Heart right ventricle (tissue), 16 donors: ENCODE results near the gene NSD2. TPM values are rescaled to one million over a fixed set of nuclear protein-coding genes. Genes with fewer than 3 reads are reported as not detected.
"Not testable (repeated sequence)": the region's sequence is repeated elsewhere in the genome, so short reads cannot be mapped to it uniquely, and the experiment has no call there.

Experiments
- ATAC-seq, 8 donors: fragments of 200-7000 bp; cut with Tn5 transposase; one replicate each; pipeline ENCODE4 v1.9.1; 2020; ENCODE audit warnings: mild to moderate bottlenecking in 8 of 8, moderate library complexity in 8 of 8, moderate number of reproducible peaks in 1 of 8
- DNase-seq, 2 donors: peaks; one replicate each; pipeline ENCODE4 v3.0.0-alpha.2; 2020
- H3K27ac ChIP-seq, 10 donors: fragments of 200-600 bp; sonication (generic) in 2 of 10; one replicate each; pipeline versions ENCODE4 v1.5.0 to v1.8.0; 2020 to 2022; ENCODE audit warnings: mild to moderate bottlenecking in 3 of 10
- H3K27me3 ChIP-seq, 7 donors: fragments of 200-600 bp; one replicate each; pipeline ENCODE4 v1.8.0; 2021 to 2022; ENCODE audit warnings: mild to moderate bottlenecking in 2 of 7
- H3K36me3 ChIP-seq, 9 donors: fragments of 200-600 bp; sonication (generic) in 1 of 9; one replicate each; pipeline versions ENCODE4 v1.5.0 to v1.8.0; 2020 to 2022; ENCODE audit warnings: mild to moderate bottlenecking in 2 of 9
- H3K4me1 ChIP-seq, 9 donors: fragments of 200-600 bp; sonication (generic) in 1 of 9; one replicate each; pipeline versions ENCODE4 v1.5.0 to v1.8.0; 2020 to 2022; ENCODE audit warnings: mild to moderate bottlenecking in 4 of 9
- H3K4me3 ChIP-seq, 10 donors: fragments of 200-600 bp; sonication (generic) in 2 of 10; one replicate each; pipeline versions ENCODE4 v1.5.0 to v1.8.0; 2020 to 2022; ENCODE audit warnings: mild to moderate bottlenecking in 7 of 10, moderate library complexity in 2 of 10
- H3K9me3 ChIP-seq, 11 donors: fragments of 200-600 bp in 10 of 11; sonication (generic) in 2 of 11; one replicate each; pipeline versions ENCODE4 v1.5.0 to v1.8.0; 2013 to 2022; ENCODE audit warnings: mild to moderate bottlenecking in 2 of 11, control low read depth in 1 of 11, moderate library complexity in 1 of 11
- whole genome bisulfite sequencing, 2 donors: extraction: QIAGEN DNeasy Blood & Tissue Kit; methylation state at CpG; one replicate each; pipeline ENCODE4 v1.1.7; 2013; ENCODE audit warnings: inconsistent platforms in 1 of 2; 5-methylcytosine and 5-hydroxymethylcytosine counted together
- intact Hi-C, 10 donors: fragments of 100-400 bp; cut with DNase I; formaldehyde crosslinking; loops; one replicate each; pipeline versions ENCODE4 v1.11.1 to v1.14.2; 2022
- polyA plus RNA-seq, 2 donors: library from polyadenylated mRNA; stranded (reverse); fragments of 200-250 nt; gene quantifications; one replicate each; pipeline ENCODE4 v1.2.3, GENCODE V29; 2013
- total RNA-seq, 10 donors: library from RNA; stranded (reverse); fragmentation: NEBNext Ultra II Directional in 3 of 10; extraction: Animal tissue kit (Norgen Biotek cat#: 25700) in 3 of 10; gene quantifications; one replicate each; pipeline versions ENCODE4 v1.2.1 to v1.2.4, GENCODE V29; 2021 to 2023
- TF ChIP-seq, protein P1 (sequence below), 9 donors: fragments of 200-600 bp; sonication (generic) in 2 of 9; IDR thresholded peaks; one replicate each; pipeline versions ENCODE4 v1.5.0 to v1.8.0; 2021 to 2022; ENCODE audit warnings: antibody characterized with exemption in 9 of 9, mild to moderate bottlenecking in 5 of 9, moderate library complexity in 1 of 9
- donor health status: Arrhythmogenic right ventricular cardiomyopathy.
- donor health status: ischemic (EF 13 %, LVEDD 7.1; RV severe dilation, severe dysfunction).
- donor health status: healthy with polysubstance abuse.
- donor health status: DM: no; HTN: yes; CAD: no.
- donor health status: DM: no; HTN: no; CAD: no.
- donor health status: ischemic (EF 25% LVEDD 6.9; RV normal size, moderate dysfunction).
- donor health status: ischemic (EF 25% LVEDD 5.7; RV mildly dilated, moderate dysfunction).
- donor health status: healthy.
- donor health status: DM: yes; HTN: yes; CAD: no.
- donor health status: Ischemic cardiomyopathy.
- donor health status: ischemic (EF 35%, LVEDD 5.7; RV mildly dilated, moderate dysfunction).
- donor health status: nonischemic (EF 11% LVEDD 7.7; RV severe dilation, severe dysfunction).
- donor health status: DM: yes; HTN: yes; CAD: no.
- donor health status: PGD.
- donor health status: ischemic (EF 29% LVEDD 5.4; RV normal size, mild dysfunction).
- donor health status: nonischemic (EF 23%, LVEDD 6.1; RV moderate dilation, normal function).

The NSD2 gene
- total and polyA plus RNA-seq, 12 donors: 7.7 to 64.4 (median 44.5) TPM

DNA sequence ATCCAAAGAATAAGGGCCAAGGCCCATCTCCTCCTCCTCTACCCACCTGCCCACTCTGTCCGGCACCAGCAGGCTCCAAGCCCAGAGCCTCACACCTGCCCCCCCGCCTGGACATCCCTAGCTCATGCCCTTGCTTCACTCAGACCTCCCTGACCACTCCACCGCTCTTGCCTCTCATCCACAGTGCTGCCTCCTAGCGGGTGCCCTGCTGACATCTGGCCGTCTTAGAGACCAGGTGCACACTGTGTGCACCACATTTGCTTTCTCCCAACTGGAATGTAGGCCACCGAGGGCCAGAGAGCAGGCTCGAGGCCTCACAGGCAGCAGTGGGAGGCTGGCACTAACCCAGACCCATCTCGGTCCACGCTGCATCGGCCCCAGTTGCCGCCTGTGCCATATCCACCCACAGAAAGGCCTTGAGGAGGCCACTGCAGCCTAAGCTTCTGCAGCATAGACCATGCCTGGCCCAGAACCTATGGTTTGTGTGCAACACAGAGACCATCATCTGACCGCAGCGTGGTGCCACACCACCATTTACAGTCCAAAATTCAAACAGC is 28.8 kb upstream of the NSD2 start:
- Histone ChIP-seq H3K36me3 (peaks cover 0 to 95% (median 25%) of the 10 kb centered on the region in 9 donors), H3K4me1 (peaks cover 0 to 27% (median 18%) of the 10 kb centered on the region in 9 donors), H3K27me3 (no peaks in the 10 kb centered on the region), H3K9me3 (no peaks in the 10 kb centered on the region), H3K27ac (peak overlapping the region in 3 of 10 donors; percentile 40 to 68 (median 67)), H3K4me3 (no peak overlapping the region)
- WGBS, 2 donors: 74 to 80% methylated on average over 13 of the region's 13 CpGs
- ATAC-seq: peak in 6 of 8 donors; percentile 6 to 35 (median 32)
- TF ChIP-seq, protein P1, sequence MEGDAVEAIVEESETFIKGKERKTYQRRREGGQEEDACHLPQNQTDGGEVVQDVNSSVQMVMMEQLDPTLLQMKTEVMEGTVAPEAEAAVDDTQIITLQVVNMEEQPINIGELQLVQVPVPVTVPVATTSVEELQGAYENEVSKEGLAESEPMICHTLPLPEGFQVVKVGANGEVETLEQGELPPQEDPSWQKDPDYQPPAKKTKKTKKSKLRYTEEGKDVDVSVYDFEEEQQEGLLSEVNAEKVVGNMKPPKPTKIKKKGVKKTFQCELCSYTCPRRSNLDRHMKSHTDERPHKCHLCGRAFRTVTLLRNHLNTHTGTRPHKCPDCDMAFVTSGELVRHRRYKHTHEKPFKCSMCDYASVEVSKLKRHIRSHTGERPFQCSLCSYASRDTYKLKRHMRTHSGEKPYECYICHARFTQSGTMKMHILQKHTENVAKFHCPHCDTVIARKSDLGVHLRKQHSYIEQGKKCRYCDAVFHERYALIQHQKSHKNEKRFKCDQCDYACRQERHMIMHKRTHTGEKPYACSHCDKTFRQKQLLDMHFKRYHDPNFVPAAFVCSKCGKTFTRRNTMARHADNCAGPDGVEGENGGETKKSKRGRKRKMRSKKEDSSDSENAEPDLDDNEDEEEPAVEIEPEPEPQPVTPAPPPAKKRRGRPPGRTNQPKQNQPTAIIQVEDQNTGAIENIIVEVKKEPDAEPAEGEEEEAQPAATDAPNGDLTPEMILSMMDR (IDR thresholded peaks at IDR 0.05): peak in 1 of 9 donors; percentile 11
- no peak for DNase-seq
- intact Hi-C loops: loop anchor here in 1 of 10 donors (2.0 kb wide), 1 partner anchor 54 kb away; no protein-coding TSS in a partner anchor

DNA sequence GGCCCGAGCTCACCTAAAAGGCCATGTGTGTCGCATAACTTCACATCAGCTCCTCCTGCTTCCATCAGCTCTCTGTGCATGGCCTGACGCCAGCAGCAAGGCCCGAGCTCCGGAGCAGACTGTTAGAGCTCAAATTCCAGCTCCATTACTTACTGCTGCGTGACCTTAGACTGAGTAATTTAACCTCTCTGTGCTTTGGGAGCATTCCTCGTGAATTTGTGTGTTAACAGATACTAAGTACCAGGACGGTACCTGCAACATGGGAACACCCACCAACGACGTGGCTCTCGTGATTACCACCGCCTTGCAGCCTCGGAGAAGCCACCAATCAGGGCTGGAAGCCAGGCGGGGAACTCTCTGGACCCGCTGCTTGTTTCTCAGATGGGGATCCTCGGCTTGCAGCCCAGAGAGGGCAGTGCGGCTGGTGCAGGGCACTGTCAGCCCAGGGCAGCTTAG is 28.2 kb upstream of the NSD2 start:
- DNase-seq: peak in 1 of 2 donors; percentile 44
- peaks cover 0 to 95% (median 24%) of the 10 kb centered on the region in 9 donors for H3K36me3 ChIP-seq
- no peaks in the 10 kb centered on the region for H3K27me3 ChIP-seq
- H3K27ac ChIP-seq: peak overlapping the region in 7 of 10 donors; percentile 40 to 68 (median 52)
- peaks cover 0 to 27% (median 18%) of the 10 kb centered on the region in 9 donors for H3K4me1 ChIP-seq
- TF ChIP-seq, protein P1 (IDR thresholded peaks at IDR 0.05): no peak
- peak in 7 of 8 donors; percentile 47 to 83 (median 61) for ATAC-seq
- WGBS, 2 donors: 53 to 60% methylated on average over 17 of the region's 17 CpGs
- intact Hi-C loops: loop anchor here in 1 of 10 donors (2.0 kb wide), 1 partner anchor 54 kb away; no protein-coding TSS in a partner anchor
- no peaks in the 10 kb centered on the region for H3K9me3 ChIP-seq
- H3K4me3 ChIP-seq: no peak overlapping the region

DNA sequence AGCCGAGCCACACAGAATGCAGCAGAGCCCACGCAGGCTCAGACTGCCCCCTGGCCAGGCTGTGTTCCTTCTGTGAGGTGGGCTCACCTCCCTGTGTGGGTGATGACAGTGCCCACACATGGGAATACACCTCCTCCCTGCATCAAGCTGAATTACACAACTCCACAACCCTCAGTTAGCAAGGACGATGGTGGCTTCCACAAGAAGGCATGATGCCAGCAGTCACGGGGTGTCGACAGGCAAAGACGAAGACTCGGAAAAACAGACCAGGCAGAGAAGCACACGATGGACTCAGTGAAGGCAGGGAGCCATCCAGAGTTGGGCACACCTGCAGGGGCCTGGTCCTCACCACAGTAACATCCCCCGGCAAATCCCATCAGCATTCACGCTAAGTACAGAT is 27.3 kb upstream of the NSD2 start:
- intact Hi-C loops: loop anchor here in 1 of 10 donors (2.0 kb wide), 1 partner anchor 55 kb away; no protein-coding TSS in a partner anchor
- H3K9me3 ChIP-seq: no peaks in the 10 kb centered on the region
- peaks cover 0 to 93% (median 24%) of the 10 kb centered on the region in 9 donors for H3K36me3 ChIP-seq
- H3K27ac ChIP-seq: peak overlapping the region in 7 of 10 donors; percentile 40 to 68 (median 52)
- H3K4me1 ChIP-seq: peaks cover 0 to 27% (median 18%) of the 10 kb centered on the region in 9 donors
- H3K4me3 ChIP-seq: no peak overlapping the region
- peak; percentile 46 to 51 for DNase-seq
- TF ChIP-seq, protein P1 (IDR thresholded peaks at IDR 0.05): no peak
- WGBS, 2 donors: 26 to 48% methylated on average over 10 of the region's 10 CpGs
- H3K27me3 ChIP-seq: no peaks in the 10 kb centered on the region
- ATAC-seq: peak; percentile 54 to 89 (median 81)

DNA sequence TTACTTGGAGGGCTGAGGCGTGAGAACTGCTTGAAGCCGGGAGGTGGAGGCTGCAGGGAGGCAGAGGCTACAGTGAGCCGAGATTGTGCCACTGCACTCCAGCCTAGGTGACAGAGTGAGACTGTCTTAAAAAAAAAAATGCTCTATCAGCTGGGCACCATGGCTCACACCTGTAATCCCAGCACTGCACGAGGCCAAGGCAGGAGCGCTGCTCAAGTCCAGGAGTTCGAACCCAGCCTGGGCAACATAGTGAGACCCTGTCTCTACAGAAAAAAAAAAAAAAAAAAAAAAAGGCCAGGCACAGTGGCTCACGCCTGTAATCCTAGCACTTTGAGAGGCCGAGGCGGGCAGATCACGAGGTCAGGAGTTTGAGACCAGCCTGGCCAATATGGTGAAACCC is 26.6 kb upstream of the NSD2 start:
- H3K9me3 ChIP-seq, H3K4me3 ChIP-seq, H3K27me3 ChIP-seq, ATAC-seq, intact Hi-C loops, DNase-seq: not testable (repeated sequence)
- peaks cover 0 to 85% (median 17%) of the 10 kb centered on the region in 9 donors for H3K36me3 ChIP-seq
- H3K4me1 ChIP-seq: peaks cover 0 to 27% (median 18%) of the 10 kb centered on the region in 9 donors
- 94 to 97% methylated on average over 10 of the region's 10 CpGs for WGBS, 2 donors
- peak overlapping the region in 2 of 10 donors; percentile 28 to 47 for H3K27ac ChIP-seq

DNA sequence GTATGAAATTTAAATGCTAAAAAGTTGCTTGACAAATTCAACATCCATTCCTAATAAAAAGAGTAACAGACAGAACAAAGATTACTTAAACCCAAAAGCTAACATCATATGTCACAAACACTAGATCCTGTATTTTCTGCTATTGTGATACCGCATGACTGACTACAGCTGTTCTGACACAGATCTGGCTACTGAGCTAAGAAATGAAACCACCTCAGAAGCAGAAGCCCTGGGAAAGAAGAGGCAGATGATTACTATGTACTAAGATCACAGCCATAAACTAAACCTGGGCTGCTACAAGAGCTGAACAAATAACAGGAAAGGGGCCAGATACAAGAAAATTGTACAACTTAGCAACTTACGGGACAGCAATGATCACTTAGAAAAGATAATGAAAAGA is 24.6 kb upstream of the NSD2 start:
- no peaks in the 10 kb centered on the region for H3K9me3 ChIP-seq
- H3K4me1 ChIP-seq: peaks cover 0 to 43% (median 26%) of the 10 kb centered on the region in 9 donors
- no peak for ATAC-seq
- DNase-seq: no peak
- H3K4me3 ChIP-seq: no peak overlapping the region
- WGBS, 2 donors: 92 to 98% methylated on average over 2 of the region's 2 CpGs
- H3K27me3 ChIP-seq: no peaks in the 10 kb centered on the region
- peaks cover 0 to 65% (median 1%) of the 10 kb centered on the region in 9 donors for H3K36me3 ChIP-seq
- H3K27ac ChIP-seq: no peak overlapping the region
- intact Hi-C loops: no loop called here
- TF ChIP-seq, protein P1 (IDR thresholded peaks at IDR 0.05): no peak
